Esophagus squamous epithelium (tissue), 5 donors: Measurements from ENCODE around the gene CLK4. TPM values are rescaled to one million over a fixed set of nuclear protein-coding genes. Genes with fewer than 3 reads are reported as not detected.

Source experiments
- DNase-seq: peaks from one replicate; lab custom pipeline; 2025; lab: John Stamatoyannopoulos, UW
- H3K27ac ChIP-seq, 4 donors: fragments of 200-600 bp; sonication (generic); one replicate each; pipeline ENCODE4 v1.5.1; 2016 to 2019; ENCODE audit warnings: mild to moderate bottlenecking in 1 of 4
- H3K27me3 ChIP-seq, 4 donors: fragments of 200-600 bp; sonication (generic); 1 replicate in 3 of 4; 2 replicates in 1 of 4; pipeline versions ENCODE4 v1.5.1 to v1.6.0; 2017 to 2021; ENCODE audit warnings: antibody characterized with exemption in 1 of 4
- H3K36me3 ChIP-seq, 3 donors: fragments of 200-600 bp; sonication (generic); one replicate each; pipeline ENCODE4 v1.5.1; 2016 to 2019
- H3K4me1 ChIP-seq, 3 donors: fragments of 200-600 bp; sonication (generic); one replicate each; pipeline ENCODE4 v1.5.1; 2017 to 2019
- H3K4me3 ChIP-seq, 4 donors: fragments of 200-600 bp; sonication (generic); 1 replicate in 3 of 4; 2 replicates in 1 of 4; pipeline ENCODE4 v1.5.1; 2016 to 2019; ENCODE audit warnings: mild to moderate bottlenecking in 2 of 4, moderate library complexity in 1 of 4
- H3K9me3 ChIP-seq, 3 donors: fragments of 200-600 bp; sonication (generic); one replicate each; pipeline ENCODE4 v1.5.1; 2016 to 2019
- CTCF ChIP-seq, 6 experiments: fragments of 450-650 bp in 4 of 6; fragments of 200-600 bp in 2 of 6; sonication (generic) in 2 of 6; IDR thresholded peaks; one replicate each; pipeline ENCODE4 v1.5.1; 2016 to 2019; ENCODE audit warnings: antibody characterized with exemption in 6 of 6, mild to moderate bottlenecking in 4 of 6, moderate library complexity in 4 of 6
- POLR2A ChIP-seq, 4 donors: fragments of 450-650 bp; IDR thresholded peaks; one replicate each; pipeline ENCODE4 v1.6.1; 2017; ENCODE audit warnings: antibody characterized with exemption in 4 of 4, mild to moderate bottlenecking in 4 of 4, moderate library complexity in 3 of 4
- WGBS, 2 donors: methylation state at CpG; one replicate each; pipeline ENCODE4 v1.1.5; 2018; 5-methylcytosine and 5-hydroxymethylcytosine counted together
- intact Hi-C: fragments of 100-400 bp; cut with DNase I; formaldehyde crosslinking; loops from one replicate; pipeline ENCODE4 v1.15.0; 2022
- total RNA-seq, 4 donors: library from RNA; depleted of rRNA; stranded (reverse); fragments of >200 nt; gene quantifications; one replicate each; pipeline ENCODE4 v1.1.0, GENCODE V29; 2016
- donor health status: DM: yes; HTN: yes; CAD: no.

CLK4 gene
- total RNA-seq, 4 donors from 2014 or later: 5.2 to 38.5 (median 12.6) TPM

DNA sequence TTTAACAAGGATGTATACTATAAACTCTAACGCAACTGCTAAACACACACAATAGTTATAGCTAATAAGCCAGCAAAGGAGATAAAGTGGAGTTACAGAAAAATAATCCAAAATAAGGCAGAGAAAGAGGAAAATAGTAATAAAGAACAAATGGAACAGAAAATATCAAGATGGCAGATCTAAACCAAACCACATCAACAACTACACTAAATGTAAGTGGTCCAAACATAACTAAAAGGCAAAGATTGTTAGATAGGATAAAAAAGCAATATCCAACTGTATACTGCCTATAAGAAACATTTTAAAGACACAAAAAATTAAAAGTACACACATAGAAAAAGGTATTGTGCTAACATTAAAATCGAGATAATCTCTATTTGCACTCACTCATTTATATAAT is 31.1 kb downstream of the CLK4 start:
- H3K4me1 ChIP-seq: peaks cover 5 to 13% (median 6%) of the 10 kb centered on the region in 3 donors
- peaks cover 0 to 28% (median 10%) of the 10 kb centered on the region in 3 donors for H3K9me3 ChIP-seq
- 90 to 95% methylated on average over 2 of the region's 2 CpGs for WGBS, 2 donors
- no peaks in the 10 kb centered on the region for H3K27me3 ChIP-seq
- H3K36me3 ChIP-seq: peaks cover 0 to 34% (median 0%) of the 10 kb centered on the region in 3 donors
- DNase-seq: no peak
- no peak overlapping the region for H3K4me3 ChIP-seq
- intact Hi-C loops: no loop called here
- TF ChIP-seq POLR2A (IDR thresholded peaks at IDR 0.05) (no peak), CTCF (IDR thresholded peaks at IDR 0.05) (no peak)
- no peak overlapping the region for H3K27ac ChIP-seq

- Histone ChIP-seq H3K4me3 (no peak overlapping the region), H3K27ac (no peak overlapping the region), H3K9me3 (peaks cover 0 to 28% (median 10%) of the 10 kb centered on the region in 3 donors), H3K36me3 (peaks cover 0 to 28% (median 0%) of the 10 kb centered on the region in 3 donors), H3K4me1 (peaks cover 9 to 19% (median 11%) of the 10 kb centered on the region in 3 donors), H3K27me3 (peaks cover 0 to 5% (median 0%) of the 10 kb centered on the region in 4 donors)
- DNase-seq: no peak
- intact Hi-C loops: no loop called here
- TF ChIP-seq POLR2A (IDR thresholded peaks at IDR 0.05) (no peak), CTCF (IDR thresholded peaks at IDR 0.05) (no peak)
Observed at GRCh38 chr5:178595150-178595549, 31.7 kb downstream of the CLK4 start.

DNA sequence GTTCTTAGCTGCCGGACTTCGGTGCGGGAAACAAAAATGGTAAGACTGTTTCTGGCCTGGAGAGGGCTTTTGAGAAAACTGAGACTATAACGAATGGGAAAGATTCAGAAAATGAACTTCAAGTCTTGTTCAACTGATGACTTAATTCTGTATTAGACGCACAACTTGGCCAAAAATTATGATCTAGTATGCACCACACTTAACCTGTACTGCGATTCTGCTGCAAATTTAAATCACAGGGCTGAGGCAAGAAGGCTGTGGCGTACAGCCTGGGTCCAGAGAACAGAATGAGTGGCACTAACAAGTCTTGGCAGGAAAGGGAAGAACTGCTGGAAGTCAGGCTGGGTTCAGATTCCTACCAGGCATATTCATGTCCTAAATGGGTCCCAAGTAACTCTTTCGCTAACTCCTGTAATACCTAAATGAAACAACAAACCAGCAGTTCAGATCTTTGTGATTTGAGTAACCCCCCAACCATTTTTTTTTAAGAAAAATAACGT is 35.9 kb downstream of the CLK4 start:
- Histone ChIP-seq H3K27ac (peak overlapping the region in 2 of 4 donors; percentile 2 to 42), H3K27me3 (peaks cover 0 to 38% (median 2%) of the 10 kb centered on the region in 4 donors), H3K4me3 (peak overlapping the region; percentile 39 to 70 (median 48)), H3K36me3 (peaks cover 0 to under 1% (median 0%) of the 10 kb centered on the region in 3 donors), H3K9me3 (peaks cover 0 to 19% (median 10%) of the 10 kb centered on the region in 3 donors), H3K4me1 (peaks cover 14 to 35% (median 20%) of the 10 kb centered on the region in 3 donors)
- TF ChIP-seq CTCF (IDR thresholded peaks at IDR 0.05) (peak in 1 of 6 experiments; percentile 15), POLR2A (IDR thresholded peaks at IDR 0.05) (no peak)
- 21% methylated on average over 9 of the region's 9 CpGs for WGBS, 2 donors
- intact Hi-C loops: no loop called here
- DNase-seq: no peak

- Histone ChIP-seq H3K27me3 (peaks cover 0 to 44% (median 2%) of the 10 kb centered on the region in 4 donors), H3K9me3 (peaks cover 0 to 13% (median 9%) of the 10 kb centered on the region in 3 donors), H3K4me1 (peaks cover 14 to 35% (median 20%) of the 10 kb centered on the region in 3 donors), H3K4me3 (peak within 1 kb of the TSS; percentile 39 to 70 (median 48)), H3K27ac (peak within 1 kb of the TSS in 3 of 4 donors; percentile 6 to 42 (median 18)), H3K36me3 (no peaks in the 10 kb centered on the region)
- WGBS, 2 donors: 3 to 15% methylated on average over 4 to 22 of the region's 78 CpGs
- no peak for DNase-seq
- intact Hi-C loops: no loop called here
- TF ChIP-seq CTCF (IDR thresholded peaks at IDR 0.05) (peak; percentile 34 to 70 (median 52)), POLR2A (IDR thresholded peaks at IDR 0.05) (no peak)
Observed at GRCh38 chr5:178590141-178590923, 36.5 kb downstream of the CLK4 start, which contains the start of gene COL23A1. TSS of gene COL23A1 (minus strand) at chr5:178590393.
